ENCODE data around the gene FAM78A.

DNA sequence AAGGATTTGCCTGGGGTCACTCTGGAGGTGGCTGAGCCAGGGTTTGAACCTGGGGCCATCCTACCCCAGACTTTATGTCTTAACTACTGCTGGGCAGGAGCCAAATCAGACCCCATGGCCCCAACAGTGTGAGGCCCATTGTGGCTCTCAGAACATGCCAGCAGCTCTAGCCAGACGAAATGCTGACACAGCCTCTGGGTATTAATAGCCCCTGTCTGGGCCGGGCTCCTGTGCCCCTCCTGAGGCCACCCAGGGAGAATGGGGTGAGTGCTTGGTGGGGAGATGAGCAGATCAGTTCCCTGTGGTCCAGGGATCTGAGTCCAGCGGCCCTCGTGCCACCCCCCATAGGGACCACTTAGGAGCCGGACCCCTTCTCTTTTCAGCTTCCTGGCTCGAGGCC is 11.0 kb upstream of the FAM78A start:
- TF ChIP-seq CTCF (IDR thresholded peaks at IDR 0.05) (no peak), POLR2A (IDR thresholded peaks at IDR 0.05) (no peak), EP300 (IDR thresholded peaks at IDR 0.05) (no peak)

All from sigmoid colon (tissue), 4 donors.